HepG2 (cell line): ENCODE measurements around the gene CAMK2A. TPM values are rescaled to one million over a fixed set of nuclear protein-coding genes. Genes with fewer than 3 reads are reported as not detected.

Source experiments
- ATAC-seq: fragments of 200-7000 bp; cut with Tn5 transposase; 3 replicates; pipeline ENCODE4 v1.9.1; 2020; ENCODE audit warnings: mild to moderate bottlenecking, moderate library complexity
- BruUV-seq: library from RNA; stranded (reverse); fragments of 400-500 nt; replicated peaks from 2 replicates; lab custom pipeline; 2021; lab: Mats Ljungman, UMichigan
- CTCF ChIA-PET: fragments of 300-600 bp; formaldehyde crosslinking; extraction: SDS; loops from one replicate; lab custom pipeline; 2021; ENCODE audit warnings: low total read pairs, inconsistent platforms, low intra/inter-chr PET ratio; lab: Yijun Ruan, JAX
- POLR2A ChIA-PET: fragments of 350-600 bp; sonication (Branson Sonifier 250); formaldehyde crosslinking; loops from one replicate; lab custom pipeline; 2020; ENCODE audit warnings: antibody characterized with exemption, inconsistent platforms; lab: Yijun Ruan, JAX
- DNase-seq: peaks from one replicate; pipeline ENCODE4 v3.0.0-alpha.2; 2015; ENCODE audit warnings: low spot score
- FAIRE-seq: peaks from 3 replicates; lab custom pipeline; 2011; peaks lifted over from hg19 to GRCh38; lab: Jason Lieb, UNC
- H2AFZ ChIP-seq: one replicate; pipeline ENCODE4 v1.6.1; 2011; ENCODE audit warnings: low read length, inconsistent platforms
- H3K27ac ChIP-seq: fragments of 300-600 bp; 3 replicates; pipeline ENCODE4 v1.8.0; 2011; ENCODE audit warnings: mixed run types, mild to moderate bottlenecking, mixed read lengths, low read length, inconsistent platforms; ENCODE audit not compliant: insufficient read depth; ENCODE audit errors: extremely low read length
- H3K27me3 ChIP-seq, 2 experiments: fragments of 200-600 bp in 1 of 2; 2 replicates in 1 of 2; 3 replicates in 1 of 2; pipeline versions ENCODE4 v1.6.0 to v1.8.0; 2011; ENCODE audit warnings: low read length in 2 of 2, mild to moderate bottlenecking in 2 of 2, moderate library complexity in 2 of 2, inconsistent platforms in 1 of 2; ENCODE audit not compliant: insufficient read depth in 2 of 2, control insufficient read depth in 1 of 2
- H3K36me3 ChIP-seq, 2 experiments: fragments of 200-600 bp in 1 of 2; replicated peaks in 1 of 2; 2 replicates in 1 of 2; 3 replicates in 1 of 2; pipeline versions ENCODE4 v1.5.1 to v1.8.0; 2011; ENCODE audit warnings: low read length in 2 of 2, inconsistent platforms in 1 of 2; ENCODE audit not compliant: insufficient read depth in 2 of 2, control insufficient read depth in 1 of 2
- H3K4me1 ChIP-seq: 2 replicates; pipeline ENCODE4 v1.5.1; 2012; ENCODE audit warnings: low read length, inconsistent platforms; ENCODE audit not compliant: insufficient read depth
- H3K4me2 ChIP-seq: 2 replicates; pipeline ENCODE4 v1.6.0; 2011; ENCODE audit warnings: low read depth, low read length, inconsistent platforms
- H3K4me3 ChIP-seq, 3 experiments: fragments of 200-600 bp in 1 of 3; sonication (generic), shearing (Covaris generic) in 1 of 3; replicated peaks in 1 of 3; 2 replicates each; pipeline ENCODE4 v1.5.1; 2011 to 2016; ENCODE audit warnings: low read length in 3 of 3, inconsistent platforms in 2 of 3, low read depth in 2 of 3, mild to moderate bottlenecking in 2 of 3, control low read depth in 1 of 3, mixed read lengths in 1 of 3; ENCODE audit not compliant: insufficient read depth in 1 of 3
- H3K79me2 ChIP-seq: one replicate; pipeline ENCODE4 v1.6.1; 2011; ENCODE audit warnings: low read length, inconsistent platforms; ENCODE audit not compliant: insufficient read depth
- H3K9ac ChIP-seq: 2 replicates; pipeline ENCODE4 v1.6.0; 2011; ENCODE audit warnings: mild to moderate bottlenecking, low read depth, low read length, inconsistent platforms; ENCODE audit not compliant: insufficient read depth
- H3K9me3 ChIP-seq: 2 replicates; pipeline ENCODE4 v1.5.1; 2012; ENCODE audit warnings: mild to moderate bottlenecking, low read length
- H4K20me1 ChIP-seq: 2 replicates; pipeline ENCODE4 v1.6.0; 2011; ENCODE audit warnings: inconsistent platforms, mild to moderate bottlenecking, low read length, moderate library complexity; ENCODE audit not compliant: insufficient read depth
- ARNT ChIP-seq: fragments of 450-650 bp; IDR thresholded peaks from 2 replicates; pipeline ENCODE4 v1.6.1; 2017
- GLI4 ChIP-seq: sonication (generic); formaldehyde crosslinking; IDR thresholded peaks from 2 replicates; pipeline ENCODE4 v1.5.1; 2020; ENCODE audit warnings: missing genetic modification reagents, mild to moderate bottlenecking, moderate library complexity, borderline replicate concordance
- IKZF1 ChIP-seq: fragments of 450-650 bp; IDR thresholded peaks from 2 replicates; pipeline ENCODE4 v1.7.1; 2016
- MLLT10 ChIP-seq: sonication (generic); formaldehyde crosslinking; IDR thresholded peaks from 2 replicates; pipeline ENCODE4 v1.4.0; 2020; ENCODE audit warnings: missing genetic modification reagents
- NONO ChIP-seq, 2 experiments: fragments of 450-650 bp in 1 of 2; sonication (generic) in 1 of 2; formaldehyde crosslinking in 1 of 2; IDR thresholded peaks in 1 of 2; conservative IDR thresholded peaks in 1 of 2; 2 replicates each; pipeline versions ENCODE4 v1.6.1 to v1.8.0; 2017 to 2022; ENCODE audit warnings: mild to moderate bottlenecking in 1 of 2, missing genetic modification reagents in 1 of 2, moderate library complexity in 1 of 2
- PHB2 ChIP-seq: fragments of 450-650 bp; IDR thresholded peaks from 2 replicates; pipeline ENCODE4 v1.6.1; 2018; ENCODE audit not compliant: partially characterized antibody
- PLRG1 ChIP-seq: fragments of 450-650 bp; conservative IDR thresholded peaks from 2 replicates; pipeline ENCODE4 v1.6.1; 2016
- SP1 ChIP-seq, 2 experiments: fragments of 450-650 bp in 1 of 2; sonication (generic) in 1 of 2; formaldehyde crosslinking in 1 of 2; IDR thresholded peaks; 2 replicates each; pipeline versions ENCODE4 v1.4.0 to v1.6.1; 2016 to 2020; ENCODE audit warnings: missing genetic modification reagents in 1 of 2
- WGBS: methylation state at CpG from one replicate; pipeline ENCODE4 v1.1.6; 2017; ENCODE audit warnings: low lambda C conversion rate; 5-methylcytosine and 5-hydroxymethylcytosine counted together
- in situ Hi-C: cut with HindIII; loops from 2 replicates; pipeline ENCODE4 v1.10.0; 2017; ENCODE audit warnings: low pct_unique_long_range_greater_than_20kb; ENCODE audit not compliant: extremely low pct_ligation_motif_present
- intact Hi-C: fragments of 100-400 bp; cut with micrococcal nuclease; formaldehyde crosslinking; loops from one replicate; pipeline ENCODE4 v1.10.0; 2022; ENCODE audit not compliant: unreplicated experiment
- polyA plus RNA-seq, 8 experiments: library from polyadenylated mRNA; depleted of rRNA in 3 of 8; stranded (reverse) in 7 of 8; unstranded in 1 of 8; fragments of >200 nt; fragmentation: Illumina TruSeq in 4 of 8; extraction: Trizol in 4 of 8; gene quantifications; 2 replicates each; pipeline versions ENCODE4 v1.2.1 to v1.2.3, GENCODE V29; 2011 to 2016; ENCODE audit warnings: low read depth in 4 of 8, missing spikeins in 1 of 8, mixed read lengths in 1 of 8; ENCODE audit not compliant: insufficient read depth in 1 of 8
- total RNA-seq, 5 experiments: library from RNA; depleted of rRNA; stranded (reverse); fragments of >200 nt; fragmentation: Illumina TruSeq; extraction: Trizol; gene quantifications; 2 replicates each; pipeline ENCODE4 v1.2.3, GENCODE V29; 2016; ENCODE audit warnings: low read depth in 1 of 5
- TF ChIP-seq, protein P1 (sequence below): sonication (generic); formaldehyde crosslinking; conservative IDR thresholded peaks from 2 replicates; pipeline ENCODE4 v1.4.0; 2020; ENCODE audit warnings: mild to moderate bottlenecking, missing genetic modification reagents, moderate library complexity
- TF ChIP-seq, protein P2 (sequence below): sonication (generic); formaldehyde crosslinking; IDR thresholded peaks from 2 replicates; pipeline ENCODE4 v1.5.0; 2020; ENCODE audit warnings: missing genetic modification reagents
- TF ChIP-seq, protein P3 (sequence below): sonication (generic); formaldehyde crosslinking; IDR thresholded peaks from 2 replicates; pipeline ENCODE4 v1.9.0; 2021; ENCODE audit warnings: mild to moderate bottlenecking, missing genetic modification reagents
- TF ChIP-seq, protein P4 (sequence below): fragments of 450-650 bp; IDR thresholded peaks from 2 replicates; pipeline ENCODE4 v1.6.1; 2016

The CAMK2A gene
- total and polyA plus RNA-seq, 2 of the 13 experiments (the other 11 are each of a cell fraction or from before 2014, with no cell fraction given), result 0.11 TPM; not detected in 1

DNA sequence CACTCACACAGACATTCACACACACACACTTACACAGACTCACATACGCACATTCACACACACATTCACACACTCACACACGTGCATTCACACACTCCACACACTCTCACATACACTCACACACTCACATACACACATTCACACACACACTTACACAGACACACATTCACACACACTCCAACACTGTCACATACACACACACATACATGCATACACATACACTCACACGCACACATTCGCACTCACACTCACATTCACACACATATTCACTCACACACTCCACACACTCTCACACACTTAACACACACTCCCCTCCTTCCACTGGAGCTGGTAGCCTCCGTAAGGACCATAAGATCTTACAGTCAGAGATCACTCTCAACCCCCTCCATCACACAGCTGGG is 26.2 kb downstream of the CAMK2A start:
- TF ChIP-seq SP1 (IDR thresholded peaks at IDR 0.05), result 0 out of 2 replicates have a peak, but pooled peaks have one; percentile 30
- TF ChIP-seq SP1 (CRISPR knock-in tag; IDR thresholded peaks at IDR 0.05), result no peak
- TF ChIP-seq GLI4 (CRISPR knock-in tag), result no peak
- TF ChIP-seq, protein P1, sequence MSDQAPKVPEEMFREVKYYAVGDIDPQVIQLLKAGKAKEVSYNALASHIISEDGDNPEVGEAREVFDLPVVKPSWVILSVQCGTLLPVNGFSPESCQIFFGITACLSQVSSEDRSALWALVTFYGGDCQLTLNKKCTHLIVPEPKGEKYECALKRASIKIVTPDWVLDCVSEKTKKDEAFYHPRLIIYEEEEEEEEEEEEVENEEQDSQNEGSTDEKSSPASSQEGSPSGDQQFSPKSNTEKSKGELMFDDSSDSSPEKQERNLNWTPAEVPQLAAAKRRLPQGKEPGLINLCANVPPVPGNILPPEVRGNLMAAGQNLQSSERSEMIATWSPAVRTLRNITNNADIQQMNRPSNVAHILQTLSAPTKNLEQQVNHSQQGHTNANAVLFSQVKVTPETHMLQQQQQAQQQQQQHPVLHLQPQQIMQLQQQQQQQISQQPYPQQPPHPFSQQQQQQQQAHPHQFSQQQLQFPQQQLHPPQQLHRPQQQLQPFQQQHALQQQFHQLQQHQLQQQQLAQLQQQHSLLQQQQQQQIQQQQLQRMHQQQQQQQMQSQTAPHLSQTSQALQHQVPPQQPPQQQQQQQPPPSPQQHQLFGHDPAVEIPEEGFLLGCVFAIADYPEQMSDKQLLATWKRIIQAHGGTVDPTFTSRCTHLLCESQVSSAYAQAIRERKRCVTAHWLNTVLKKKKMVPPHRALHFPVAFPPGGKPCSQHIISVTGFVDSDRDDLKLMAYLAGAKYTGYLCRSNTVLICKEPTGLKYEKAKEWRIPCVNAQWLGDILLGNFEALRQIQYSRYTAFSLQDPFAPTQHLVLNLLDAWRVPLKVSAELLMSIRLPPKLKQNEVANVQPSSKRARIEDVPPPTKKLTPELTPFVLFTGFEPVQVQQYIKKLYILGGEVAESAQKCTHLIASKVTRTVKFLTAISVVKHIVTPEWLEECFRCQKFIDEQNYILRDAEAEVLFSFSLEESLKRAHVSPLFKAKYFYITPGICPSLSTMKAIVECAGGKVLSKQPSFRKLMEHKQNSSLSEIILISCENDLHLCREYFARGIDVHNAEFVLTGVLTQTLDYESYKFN (CRISPR knock-in tag), result no peak
- TF ChIP-seq ARNT, result 0 out of 2 replicates have a peak, but pooled peaks have one; percentile 31
- TF ChIP-seq NONO (IDR thresholded peaks at IDR 0.05), result 0 out of 2 replicates have a peak, but pooled peaks have one; percentile 37
- no peak for TF ChIP-seq NONO (CRISPR knock-in tag; conservative IDR thresholded peaks at IDR 0.05)
- TF ChIP-seq PHB2, result peak; percentile 22
- TF ChIP-seq, protein P2, sequence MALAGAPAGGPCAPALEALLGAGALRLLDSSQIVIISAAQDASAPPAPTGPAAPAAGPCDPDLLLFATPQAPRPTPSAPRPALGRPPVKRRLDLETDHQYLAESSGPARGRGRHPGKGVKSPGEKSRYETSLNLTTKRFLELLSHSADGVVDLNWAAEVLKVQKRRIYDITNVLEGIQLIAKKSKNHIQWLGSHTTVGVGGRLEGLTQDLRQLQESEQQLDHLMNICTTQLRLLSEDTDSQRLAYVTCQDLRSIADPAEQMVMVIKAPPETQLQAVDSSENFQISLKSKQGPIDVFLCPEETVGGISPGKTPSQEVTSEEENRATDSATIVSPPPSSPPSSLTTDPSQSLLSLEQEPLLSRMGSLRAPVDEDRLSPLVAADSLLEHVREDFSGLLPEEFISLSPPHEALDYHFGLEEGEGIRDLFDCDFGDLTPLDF (CRISPR knock-in tag), result no peak
- TF ChIP-seq PLRG1, result peak; percentile 91
- no peak for TF ChIP-seq MLLT10 (CRISPR knock-in tag)
- 0 out of 2 replicates have a peak, but pooled peaks have one; percentile 80 for TF ChIP-seq IKZF1
- TF ChIP-seq, protein P3, sequence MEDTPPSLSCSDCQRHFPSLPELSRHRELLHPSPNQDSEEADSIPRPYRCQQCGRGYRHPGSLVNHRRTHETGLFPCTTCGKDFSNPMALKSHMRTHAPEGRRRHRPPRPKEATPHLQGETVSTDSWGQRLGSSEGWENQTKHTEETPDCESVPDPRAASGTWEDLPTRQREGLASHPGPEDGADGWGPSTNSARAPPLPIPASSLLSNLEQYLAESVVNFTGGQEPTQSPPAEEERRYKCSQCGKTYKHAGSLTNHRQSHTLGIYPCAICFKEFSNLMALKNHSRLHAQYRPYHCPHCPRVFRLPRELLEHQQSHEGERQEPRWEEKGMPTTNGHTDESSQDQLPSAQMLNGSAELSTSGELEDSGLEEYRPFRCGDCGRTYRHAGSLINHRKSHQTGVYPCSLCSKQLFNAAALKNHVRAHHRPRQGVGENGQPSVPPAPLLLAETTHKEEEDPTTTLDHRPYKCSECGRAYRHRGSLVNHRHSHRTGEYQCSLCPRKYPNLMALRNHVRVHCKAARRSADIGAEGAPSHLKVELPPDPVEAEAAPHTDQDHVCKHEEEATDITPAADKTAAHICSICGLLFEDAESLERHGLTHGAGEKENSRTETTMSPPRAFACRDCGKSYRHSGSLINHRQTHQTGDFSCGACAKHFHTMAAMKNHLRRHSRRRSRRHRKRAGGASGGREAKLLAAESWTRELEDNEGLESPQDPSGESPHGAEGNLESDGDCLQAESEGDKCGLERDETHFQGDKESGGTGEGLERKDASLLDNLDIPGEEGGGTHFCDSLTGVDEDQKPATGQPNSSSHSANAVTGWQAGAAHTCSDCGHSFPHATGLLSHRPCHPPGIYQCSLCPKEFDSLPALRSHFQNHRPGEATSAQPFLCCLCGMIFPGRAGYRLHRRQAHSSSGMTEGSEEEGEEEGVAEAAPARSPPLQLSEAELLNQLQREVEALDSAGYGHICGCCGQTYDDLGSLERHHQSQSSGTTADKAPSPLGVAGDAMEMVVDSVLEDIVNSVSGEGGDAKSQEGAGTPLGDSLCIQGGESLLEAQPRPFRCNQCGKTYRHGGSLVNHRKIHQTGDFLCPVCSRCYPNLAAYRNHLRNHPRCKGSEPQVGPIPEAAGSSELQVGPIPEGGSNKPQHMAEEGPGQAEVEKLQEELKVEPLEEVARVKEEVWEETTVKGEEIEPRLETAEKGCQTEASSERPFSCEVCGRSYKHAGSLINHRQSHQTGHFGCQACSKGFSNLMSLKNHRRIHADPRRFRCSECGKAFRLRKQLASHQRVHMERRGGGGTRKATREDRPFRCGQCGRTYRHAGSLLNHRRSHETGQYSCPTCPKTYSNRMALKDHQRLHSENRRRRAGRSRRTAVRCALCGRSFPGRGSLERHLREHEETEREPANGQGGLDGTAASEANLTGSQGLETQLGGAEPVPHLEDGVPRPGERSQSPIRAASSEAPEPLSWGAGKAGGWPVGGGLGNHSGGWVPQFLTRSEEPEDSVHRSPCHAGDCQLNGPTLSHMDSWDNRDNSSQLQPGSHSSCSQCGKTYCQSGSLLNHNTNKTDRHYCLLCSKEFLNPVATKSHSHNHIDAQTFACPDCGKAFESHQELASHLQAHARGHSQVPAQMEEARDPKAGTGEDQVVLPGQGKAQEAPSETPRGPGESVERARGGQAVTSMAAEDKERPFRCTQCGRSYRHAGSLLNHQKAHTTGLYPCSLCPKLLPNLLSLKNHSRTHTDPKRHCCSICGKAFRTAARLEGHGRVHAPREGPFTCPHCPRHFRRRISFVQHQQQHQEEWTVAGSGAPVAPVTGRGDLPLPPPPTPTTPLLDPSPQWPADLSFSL, result peak; percentile 60
- TF ChIP-seq, protein P4, sequence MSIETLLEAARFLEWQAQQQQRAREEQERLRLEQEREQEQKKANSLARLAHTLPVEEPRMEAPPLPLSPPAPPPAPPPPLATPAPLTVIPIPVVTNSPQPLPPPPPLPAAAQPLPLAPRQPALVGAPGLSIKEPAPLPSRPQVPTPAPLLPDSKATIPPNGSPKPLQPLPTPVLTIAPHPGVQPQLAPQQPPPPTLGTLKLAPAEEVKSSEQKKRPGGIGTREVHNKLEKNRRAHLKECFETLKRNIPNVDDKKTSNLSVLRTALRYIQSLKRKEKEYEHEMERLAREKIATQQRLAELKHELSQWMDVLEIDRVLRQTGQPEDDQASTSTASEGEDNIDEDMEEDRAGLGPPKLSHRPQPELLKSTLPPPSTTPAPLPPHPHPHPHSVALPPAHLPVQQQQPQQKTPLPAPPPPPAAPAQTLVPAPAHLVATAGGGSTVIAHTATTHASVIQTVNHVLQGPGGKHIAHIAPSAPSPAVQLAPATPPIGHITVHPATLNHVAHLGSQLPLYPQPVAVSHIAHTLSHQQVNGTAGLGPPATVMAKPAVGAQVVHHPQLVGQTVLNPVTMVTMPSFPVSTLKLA, result peak; percentile 45
- Histone ChIP-seq H2AFZ (no peak overlapping the region), H4K20me1 (no peaks in the 10 kb centered on the region), H3K9me3 (no peaks in the 10 kb centered on the region), H3K27ac (no peak overlapping the region), H3K36me3 (no peaks in the 10 kb centered on the region), H3K4me3 (no peak overlapping the region), H3K27me3 (peaks cover 4 to 43% of the 10 kb centered on the region in 2 experiments; a peak in 3 of 5 replicates), H3K4me2 (no peak overlapping the region), H3K4me1 (peaks cover 52% of the 10 kb centered on the region), H3K79me2 (no peaks in the 10 kb centered on the region), H3K9ac (no peak overlapping the region)
- in situ Hi-C loops, result no loop called here
- ChIA-PET CTCF (no interaction called here), POLR2A (no interaction called here)
- 56% methylated on average over 5 of the region's 5 CpGs for WGBS
- BruUV-seq, result no TSS peak
- intact Hi-C loops, result no loop called here
- peak; percentile 4 for FAIRE-seq
- DNase-seq, result no peak
- ATAC-seq, result no peak
